Activated T-helper 1 cell treated with anti-CD3 and anti-CD28 coated beads, Interleukin-2, amount 50 U/mL, for 16 hours (primary cell): ENCODE data around the gene BNIP2.
"Not testable (repeated sequence)": the region's sequence is repeated elsewhere in the genome, so short reads cannot be mapped to it uniquely, and the experiment has no call there.

Experiments
- DNase-seq, 2 donors: peaks; one replicate each; pipeline ENCODE4 v3.0.0-alpha.2; 2020; ENCODE audit warnings: low read depth in 1 of 2, low spot score in 1 of 2

BNIP2 gene, protein sequence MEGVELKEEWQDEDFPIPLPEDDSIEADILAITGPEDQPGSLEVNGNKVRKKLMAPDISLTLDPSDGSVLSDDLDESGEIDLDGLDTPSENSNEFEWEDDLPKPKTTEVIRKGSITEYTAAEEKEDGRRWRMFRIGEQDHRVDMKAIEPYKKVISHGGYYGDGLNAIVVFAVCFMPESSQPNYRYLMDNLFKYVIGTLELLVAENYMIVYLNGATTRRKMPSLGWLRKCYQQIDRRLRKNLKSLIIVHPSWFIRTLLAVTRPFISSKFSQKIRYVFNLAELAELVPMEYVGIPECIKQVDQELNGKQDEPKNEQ

GRCh38 chr15:59688782-59689625 is at the start of gene BNIP2:
Gene BNIP2 (minus strand): TSS chr15:59689320. CDS start chr15:59682457, 6,863 bp downstream.
- peak; percentile 95 to 99 for DNase-seq

GRCh38 chr15:59738676-59739075 is 49.6 kb upstream of the BNIP2 start:
- no peak for DNase-seq

DNA sequence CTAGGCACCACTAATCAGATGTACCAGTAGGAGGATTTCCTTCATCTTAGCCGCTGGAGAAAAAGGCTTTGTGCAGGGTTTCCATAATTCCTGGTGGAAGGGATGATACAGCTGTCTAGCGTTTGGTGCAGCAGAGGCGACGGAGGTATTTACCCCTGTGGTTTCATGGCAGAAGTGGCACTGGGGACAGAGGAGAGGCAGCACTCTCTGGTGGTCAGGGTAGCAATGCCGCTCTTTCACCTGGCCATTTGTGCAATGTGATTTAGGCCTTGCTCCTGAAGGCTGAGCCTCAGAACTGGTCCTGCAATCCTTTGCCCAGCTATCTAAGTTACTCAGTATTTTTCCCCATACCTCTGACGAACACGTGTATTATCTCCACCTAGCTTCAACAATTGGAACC is 47.1 kb upstream of the BNIP2 start:
- DNase-seq: no peak

GRCh38 chr15:59725151-59725486 is 36.0 kb upstream of the BNIP2 start:
- DNase-seq: no peak

DNA sequence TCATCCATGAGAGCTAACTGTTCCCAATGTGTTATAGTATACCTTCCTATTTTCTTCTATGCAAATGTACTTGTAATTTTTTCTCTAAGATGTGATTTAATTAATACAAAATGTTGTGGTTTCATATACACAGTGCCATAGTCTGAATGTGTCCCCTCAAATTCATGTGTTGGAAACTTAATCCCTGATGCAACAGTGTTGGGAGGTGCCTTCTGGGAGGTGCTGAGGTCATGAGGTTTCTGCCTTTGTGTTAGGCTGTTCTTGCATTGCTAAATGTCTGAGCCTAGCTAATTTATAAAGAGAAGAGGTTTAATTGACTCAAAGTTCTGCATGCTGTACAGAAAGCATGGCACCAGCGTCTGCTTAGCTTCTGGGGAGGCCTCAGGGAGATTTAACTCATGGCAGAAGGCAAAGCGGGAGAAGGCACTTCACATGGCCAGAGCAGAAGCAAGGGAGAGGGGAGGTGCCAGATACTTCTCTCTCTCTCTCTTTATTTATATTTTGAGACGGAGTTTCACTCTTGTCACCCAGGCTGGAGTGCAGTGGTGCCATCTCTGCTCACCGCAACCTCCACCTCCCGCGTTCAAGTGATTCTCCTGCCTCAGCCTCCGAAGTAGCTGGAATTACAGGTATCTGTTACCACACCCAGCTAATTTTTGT is 34.7 kb upstream of the BNIP2 start:
- no peak for DNase-seq

GRCh38 chr15:59722476-59722875 is 33.4 kb upstream of the BNIP2 start:
- no peak for DNase-seq

DNA sequence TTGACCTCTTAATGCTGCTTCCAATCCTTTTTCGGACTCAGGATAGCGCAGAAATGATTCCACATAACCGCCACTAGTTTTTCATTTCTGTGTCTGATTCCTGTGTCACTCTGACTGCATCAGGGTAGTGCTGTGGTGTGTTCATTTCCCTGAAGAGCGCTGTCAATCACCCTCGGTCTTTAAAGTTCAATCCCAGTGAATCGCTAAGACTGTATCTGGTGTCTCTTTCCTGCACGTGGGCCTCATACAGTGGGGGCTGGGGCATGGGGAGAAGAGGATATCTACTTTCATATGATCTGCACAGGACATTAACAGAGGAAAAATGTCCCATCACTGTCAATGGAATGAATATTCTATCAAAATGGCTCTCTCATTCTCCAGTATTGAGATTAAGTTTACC is 32.9 kb upstream of the BNIP2 start:
- no peak for DNase-seq

DNA sequence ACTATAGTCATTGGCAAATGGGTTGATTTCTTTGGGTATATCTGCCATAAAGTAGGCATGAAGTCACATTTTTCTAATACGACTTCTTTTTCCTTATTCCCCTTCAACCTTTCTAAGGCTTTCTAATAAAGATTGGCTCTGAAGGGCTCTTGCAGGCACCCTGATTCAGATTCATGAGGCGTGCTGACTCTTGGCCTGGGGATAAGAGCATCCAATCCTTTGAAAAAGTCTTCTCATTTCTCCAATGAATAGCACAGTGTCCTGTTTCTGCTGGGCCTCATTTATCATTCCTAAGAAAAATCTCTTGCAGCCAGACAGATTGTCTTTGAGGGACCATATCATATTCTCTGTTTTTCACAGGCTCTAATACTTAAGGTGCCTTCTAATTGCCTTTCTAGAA is 32.3 kb upstream of the BNIP2 start:
- DNase-seq: no peak

GRCh38 chr15:59713177-59713576 is 24.1 kb upstream of the BNIP2 start:
- no peak for DNase-seq

GRCh38 chr15:59711451-59712243 is 22.5 kb upstream of the BNIP2 start:
- DNase-seq: no peak

DNA sequence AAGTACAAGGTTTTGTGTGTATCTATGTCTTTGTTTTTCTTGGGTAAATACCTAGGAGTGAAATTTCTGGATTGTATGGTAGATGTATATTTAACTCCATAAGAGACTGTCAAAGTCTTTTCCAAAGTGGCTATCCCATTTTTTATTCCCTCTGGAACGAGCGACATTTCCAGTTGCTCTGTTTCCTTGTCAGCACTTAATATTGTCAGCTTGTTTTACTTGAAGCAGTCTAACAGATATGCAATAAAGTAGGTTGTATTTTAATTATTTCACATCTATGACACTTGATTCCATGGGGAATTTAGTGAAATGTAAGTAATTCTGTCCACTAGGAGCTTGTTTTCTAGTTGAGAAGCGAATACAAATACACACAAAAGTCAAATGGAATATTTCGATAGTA is 18.5 kb upstream of the BNIP2 start:
- no peak for DNase-seq

DNA sequence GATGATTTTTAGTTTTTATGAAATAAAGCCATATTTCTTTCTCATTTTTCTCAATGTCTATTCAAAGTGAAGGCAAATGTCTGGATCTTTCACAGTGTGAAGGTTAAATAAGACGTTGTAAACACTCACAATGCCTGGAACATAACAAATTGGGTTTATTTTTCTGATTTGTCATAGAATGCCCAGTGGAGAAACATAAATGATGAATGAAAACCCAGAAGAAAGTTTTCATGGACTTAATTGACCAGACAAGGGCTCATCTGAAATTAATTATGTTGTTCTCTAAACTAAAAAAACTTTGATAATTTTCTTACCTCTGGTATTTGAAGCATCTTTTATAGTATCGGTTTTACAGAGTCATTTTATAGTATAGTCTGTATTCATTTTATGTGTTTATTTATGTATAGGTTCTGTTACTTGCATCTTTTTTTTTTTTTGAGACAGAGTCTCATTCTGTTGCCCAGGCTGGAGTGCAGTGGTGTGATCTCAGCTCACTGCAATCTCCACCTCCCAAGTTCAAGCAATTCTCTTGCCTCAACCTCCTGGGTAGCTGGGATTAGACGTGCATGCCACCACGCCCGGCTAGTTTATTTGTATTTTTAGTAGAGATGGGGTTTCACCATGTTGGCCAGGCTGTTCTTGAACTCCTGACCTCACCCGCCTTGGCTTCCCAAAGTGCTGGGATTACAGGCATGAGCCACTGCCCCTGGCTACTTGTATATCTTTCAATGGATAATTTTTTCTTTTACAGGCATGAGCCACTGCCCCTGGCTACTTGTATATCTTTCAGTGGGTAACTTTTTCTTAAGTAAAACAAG is 15.1 kb upstream of the BNIP2 start:
- DNase-seq: no peak

- DNase-seq: no peak
These were observed 13.2 kb upstream of the BNIP2 start for GRCh38 chr15:59702351-59702750.

- DNase-seq: no peak
These were observed 12.8 kb upstream of the BNIP2 start for GRCh38 chr15:59701880-59702279.

DNA sequence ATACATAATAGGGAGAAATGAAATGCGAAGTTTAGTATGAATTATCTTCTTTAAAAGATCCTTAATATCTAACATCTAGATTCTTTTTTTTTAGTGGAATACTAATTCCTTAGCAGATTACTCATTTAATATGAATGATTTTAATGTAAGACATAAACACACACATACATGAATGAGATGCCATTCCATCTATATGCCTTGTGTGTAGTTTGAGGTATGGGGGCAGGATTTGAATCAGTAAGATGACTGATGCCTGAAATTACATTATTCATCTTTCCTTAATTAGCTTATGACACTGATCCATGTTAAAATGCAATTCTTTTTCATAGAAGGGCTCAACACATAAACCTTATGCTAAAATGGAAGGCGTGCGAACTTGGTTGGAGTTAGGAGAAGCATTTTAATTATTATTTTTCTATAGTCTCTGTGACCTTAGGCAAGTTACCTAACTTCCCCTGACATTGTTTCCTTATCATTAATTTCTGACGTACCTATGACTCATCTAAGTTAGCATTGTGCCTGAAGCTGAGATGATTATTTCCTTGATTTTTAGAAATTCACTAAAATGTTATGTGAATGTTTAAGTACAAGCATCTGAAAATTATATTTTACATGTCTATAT is 10.8 kb upstream of the BNIP2 start:
- DNase-seq: no peak

GRCh38 chr15:59698065-59698464 is 8.9 kb upstream of the BNIP2 start:
- not testable (repeated sequence) for DNase-seq

- no peak for DNase-seq
These were observed 7.2 kb upstream of the BNIP2 start for GRCh38 chr15:59696332-59696731.

- DNase-seq: no peak
These were observed 5.7 kb upstream of the BNIP2 start for GRCh38 chr15:59694779-59695178.

GRCh38 chr15:59691194-59691805 is 2.2 kb upstream of the BNIP2 start:
- no peak for DNase-seq
